Mucosa of descending colon (tissue), 3 donors: ENCODE data around the gene PFN2. TPM values are rescaled to one million over a fixed set of nuclear protein-coding genes. Genes with fewer than 3 reads are reported as not detected.

Source experiments
- ATAC-seq: fragments of 200-7000 bp; cut with Tn5 transposase; one replicate; pipeline ENCODE4 v1.9.1; 2020; ENCODE audit warnings: mild to moderate bottlenecking, moderate library complexity
- DNase-seq, 3 donors: peaks; one replicate each; pipeline ENCODE4 v3.0.0-alpha.2; 2020
- H3K36me3 ChIP-seq: fragments of 200-600 bp; one replicate; pipeline ENCODE4 v1.8.0; 2021; ENCODE audit warnings: low read depth, mild to moderate bottlenecking
- H3K4me1 ChIP-seq: fragments of 200-600 bp; one replicate; pipeline ENCODE4 v1.8.0; 2021; ENCODE audit warnings: low read depth, mild to moderate bottlenecking
- H3K4me3 ChIP-seq: fragments of 200-600 bp; one replicate; pipeline ENCODE4 v1.8.0; 2021; ENCODE audit warnings: mild to moderate bottlenecking
- H3K9me3 ChIP-seq: fragments of 200-600 bp; one replicate; pipeline ENCODE4 v1.8.0; 2021; ENCODE audit warnings: mild to moderate bottlenecking
- CTCF ChIP-seq: fragments of 200-600 bp; IDR thresholded peaks from one replicate; pipeline ENCODE4 v1.8.0; 2022; ENCODE audit warnings: antibody characterized with exemption, mild to moderate bottlenecking
- intact Hi-C, 2 donors: fragments of 100-400 bp; cut with DNase I in 1 of 2; cut with micrococcal nuclease in 1 of 2; formaldehyde crosslinking; loops; one replicate each; pipeline versions ENCODE4 v1.11.0 to v1.11.1; 2022; cut with DNase I, micrococcal nuclease
- long read RNA-seq, 2 donors: library from polyadenylated mRNA; unstranded; transcript quantifications; one replicate each; pipeline ENCODE4 v2.0.0, GENCODE V29; 2019 to 2021
- total RNA-seq, 3 donors: library from RNA; stranded (reverse); fragmentation: NEBNext Ultra II Directional in 2 of 3; extraction: Animal tissue kit (Norgen Biotek cat#: 25700) in 2 of 3; gene quantifications; one replicate each; pipeline versions ENCODE4 v1.2.1 to v1.2.4, GENCODE V29; 2021 to 2023
- donor health status: DM: no; HTN: no; CAD: no; lungs with moderate emphysema.
- donor health status: DM: no; HTN: no; CAD: no.
- donor health status: DM: no; HTN: yes; CAD: no.

Gene PFN2
- 10 to 100 TPM; 35.5 to 49.9 (median 37.8) TPM for total RNA-seq
- long read RNA-seq, donor 1, transcript PFN2-203 (3 exons, 1,780 nt): minor isoform, 33 of 82 reads
- long read RNA-seq, donor 1, transcript PFN2-201 (3 exons, 2,261 nt): major isoform, 45 of 82 reads
- long read RNA-seq, donor 1, partial matches to known transcripts: 2 of 82 reads
- long read RNA-seq, donor 1, other reads (novel, unspliced or antisense): 1 of 82 reads
- long read RNA-seq, donor 2, transcript PFN2-203 (3 exons, 1,780 nt): major isoform, 25 of 42 reads
- long read RNA-seq, donor 2, transcript PFN2-201 (3 exons, 2,261 nt): minor isoform, 15 of 42 reads
- long read RNA-seq, donor 2, partial matches to known transcripts: 0 of 42 reads
- long read RNA-seq, donor 2, other reads (novel, unspliced or antisense): 2 of 42 reads

- intact Hi-C loops: no loop called here
- H3K36me3 ChIP-seq: no peaks in the 10 kb centered on the region
- peak within 1 kb of the TSS; percentile 56 for H3K4me3 ChIP-seq
- H3K9me3 ChIP-seq: no peaks in the 10 kb centered on the region
- DNase-seq: peak; percentile 64 to 81 (median 70)
- TF ChIP-seq CTCF: no peak
- peak; percentile 79 for ATAC-seq
- H3K4me1 ChIP-seq: peaks cover 14% of the 10 kb centered on the region
Observed at GRCh38 chr3:149970716-149971402, at the start of gene PFN2. PFN2 (minus strand) TSS chr3:149970895; CDS start chr3:149970856, 39 bp downstream.

- intact Hi-C loops: no loop called here
- no peak for TF ChIP-seq CTCF
Observed at GRCh38 chr3:150015901-150016300, 45.2 kb upstream of the PFN2 start.

GRCh38 chr3:150014782-150015181 is 44.1 kb upstream of the PFN2 start:
- ATAC-seq: no peak
- no peak overlapping the region for H3K4me3 ChIP-seq
- H3K4me1 ChIP-seq: no peaks in the 10 kb centered on the region
- DNase-seq: no peak
- no peak for TF ChIP-seq CTCF
- H3K36me3 ChIP-seq: no peaks in the 10 kb centered on the region
- H3K9me3 ChIP-seq: no peaks in the 10 kb centered on the region
- intact Hi-C loops: no loop called here

More at GRCh38 chr3:150015901-150016300, 45.2 kb upstream of the PFN2 start:
- H3K9me3 ChIP-seq: no peaks in the 10 kb centered on the region
- DNase-seq: no peak
- H3K4me1 ChIP-seq: no peaks in the 10 kb centered on the region
- H3K4me3 ChIP-seq: no peak overlapping the region
- H3K36me3 ChIP-seq: no peaks in the 10 kb centered on the region
- no peak for ATAC-seq

DNA sequence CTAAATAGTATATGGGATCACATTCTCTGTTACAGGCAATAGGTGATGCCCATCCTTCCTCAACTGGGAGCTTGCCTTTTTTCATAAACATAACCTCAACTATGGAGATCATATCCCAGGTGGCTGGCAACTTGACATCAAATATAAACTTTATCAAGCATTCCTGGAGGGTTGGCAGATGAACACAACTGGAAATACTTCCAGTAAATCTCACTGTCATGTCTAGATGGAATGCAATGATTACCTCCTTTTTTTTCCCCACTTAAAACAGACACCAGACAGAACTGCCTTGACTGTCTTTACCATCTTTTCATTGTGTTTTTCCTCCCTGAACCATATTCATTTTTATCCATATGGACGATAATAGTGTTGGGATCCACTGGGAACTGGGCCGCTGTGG is 43.1 kb upstream of the PFN2 start:
- no peaks in the 10 kb centered on the region for H3K9me3 ChIP-seq
- DNase-seq (no peak), ATAC-seq (no peak)
- H3K36me3 ChIP-seq: no peaks in the 10 kb centered on the region
- H3K4me3 ChIP-seq: no peak overlapping the region
- intact Hi-C loops: no loop called here
- no peaks in the 10 kb centered on the region for H3K4me1 ChIP-seq
- TF ChIP-seq CTCF: no peak

GRCh38 chr3:150006794-150007193 is 36.1 kb upstream of the PFN2 start:
- H3K4me3 ChIP-seq: no peak overlapping the region
- DNase-seq (no peak), ATAC-seq (no peak)
- H3K4me1 ChIP-seq: no peaks in the 10 kb centered on the region
- TF ChIP-seq CTCF: no peak
- H3K9me3 ChIP-seq: no peaks in the 10 kb centered on the region
- H3K36me3 ChIP-seq: no peaks in the 10 kb centered on the region
- intact Hi-C loops: no loop called here
